Measurements from ENCODE around the gene KCNH1. TPM values are rescaled to one million over a fixed set of nuclear protein-coding genes. Genes with fewer than 3 reads are reported as not detected.

KCNH1 gene
- total and polyA plus RNA-seq, 2 of the 4 experiments (the other 2 are of a cell fraction) = 0.27 to 0.54 TPM

DNA sequence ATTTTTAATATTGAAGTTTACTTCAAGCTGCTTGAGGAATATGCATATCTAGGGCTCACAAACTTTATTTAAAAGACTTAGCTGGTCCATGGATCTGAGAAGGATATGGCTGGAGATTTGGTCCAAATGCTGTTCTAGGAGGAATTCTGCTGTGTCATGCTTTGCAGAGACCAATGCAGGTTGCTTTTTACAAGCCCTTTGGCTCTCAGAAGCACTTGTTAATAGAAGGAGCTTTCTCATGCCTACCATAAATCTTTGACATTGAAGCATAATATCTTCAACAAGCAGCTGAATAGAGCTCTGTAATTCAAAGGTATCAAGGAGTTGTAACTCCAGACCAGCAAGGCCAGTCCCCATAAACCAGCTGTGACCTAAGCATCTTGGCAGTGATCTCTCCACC, 506.2 kb downstream of the KCNH1 start:
- Histone ChIP-seq H3K4ac (ENCODE audit: low read depth, low read length) (no peak overlapping the region), H3K56ac (ENCODE audit: extremely low read depth, insufficient read depth, low read length) (no peak overlapping the region), H3K9me3 (ENCODE audit: control insufficient read depth, insufficient read depth, low read length) (no peaks in the 10 kb centered on the region), H3K79me1 (ENCODE audit: low read depth in 1 of 2, low read length in 2 of 2) (no peaks in the 10 kb centered on the region), H3K23ac (ENCODE audit: low read depth, low read length) (no peak overlapping the region), H2AK9ac (replicated peaks; ENCODE audit: low read depth, low read length, poor library complexity) (no peak overlapping the region), H2AFZ (replicated peaks; ENCODE audit: low read length, poor library complexity) (no peak overlapping the region), H3K4me1 (ENCODE audit: control insufficient read depth, insufficient read depth, low read length) (no peaks in the 10 kb centered on the region), H3K14ac (replicated peaks; ENCODE audit: low read depth, low read length) (no peak overlapping the region), H2BK15ac (ENCODE audit: low read depth, low read length) (no peak overlapping the region), H3K18ac (ENCODE audit: low read depth, low read length) (no peak overlapping the region), H3K4me3 (ENCODE audit: insufficient read depth, low read depth, low read length) (no peak overlapping the region), H4K8ac (ENCODE audit: low read depth in 2 of 2, low read length in 2 of 2) (no peak overlapping the region), H2AK5ac (ENCODE audit: low read depth, low read length) (no peak overlapping the region), H4K20me1 (ENCODE audit: insufficient read depth, low read length) (no peaks in the 10 kb centered on the region), H4K5ac (ENCODE audit: low read depth, low read length) (no peak overlapping the region), H2BK20ac (ENCODE audit: low read depth, low read length) (no peak overlapping the region), H3K36me3 (ENCODE audit: control insufficient read depth, insufficient read depth, low read length) (no peaks in the 10 kb centered on the region), H4K91ac (ENCODE audit: insufficient read depth, low read depth, low read length) (no peak overlapping the region), H3K4me2 (ENCODE audit: low read depth, low read length) (no peak overlapping the region), H2BK5ac (ENCODE audit: low read depth, low read length, poor library complexity, severe bottlenecking) (no peak overlapping the region), H3K9ac (ENCODE audit: low read depth, low read length) (no peak overlapping the region), H2BK120ac (ENCODE audit: low read depth, low read length) (no peak overlapping the region), H3K9me1 (ENCODE audit: insufficient read depth, low read length) (no peaks in the 10 kb centered on the region; the same call in 1 of the 2 replicates), H3K27ac (ENCODE audit: insufficient read depth, low read length) (no peak overlapping the region), H3K27me3 (ENCODE audit: control insufficient read depth, insufficient read depth, low read length) (no peaks in the 10 kb centered on the region)
- intact Hi-C loops (cut with micrococcal nuclease) (no loop called here), in situ Hi-C loops (cut with MboI; ENCODE audit: low sequenced_read_pairs) (no loop called here), dilution Hi-C loops (cut with HindIII; ENCODE audit: low sequenced_read_pairs, unreplicated experiment) (no loop called here)
- ATAC-seq (ENCODE audit: low read depth) (no peak), DNase-seq (no peak)
- CTCF ChIA-PET = no interaction called here
- no TSS peak for BruUV-seq (replicated peaks)
- POLR2A ChIA-PET (ENCODE audit: unreplicated experiment) = no interaction called here
- TF ChIP-seq RCOR1 (IDR thresholded peaks at IDR 0.05; ENCODE audit: insufficient replicate concordance, low read length) = no peak
- TF ChIP-seq NFE2L2 (IDR thresholded peaks at IDR 0.05; ENCODE audit: low read depth, low read length) = peak; percentile 82

Other genes starting within 250 kb of the KCNH1 start
- gene RCOR3, start 125.2 kb upstream of the KCNH1 start, total RNA-seq (2012; rRNA removed) = 8.1 and 11.9 TPM in 2 replicates
- 15.0 and 16.4 TPM in 2 replicates for gene RCOR3, start 125.2 kb upstream of the KCNH1 start, polyA plus RNA-seq (2012; rRNA removed)
- 10.0 and 13.1 TPM in 2 replicates for gene TRAF5, start 192.7 kb upstream of the KCNH1 start, total RNA-seq (2012; rRNA removed)
- gene TRAF5, start 192.7 kb upstream of the KCNH1 start, polyA plus RNA-seq (2012; rRNA removed) = 11.0 and 14.7 TPM in 2 replicates